ENCODE results near the gene MDGA2. TPM values are rescaled to one million over a fixed set of nuclear protein-coding genes. Genes with fewer than 3 reads are reported as not detected.

Gene MDGA2
- 0.43 and 1.3 TPM in 2 replicates for total RNA-seq (ENCODE audit: low replicate concordance)
- long read RNA-seq, result 0 reads

- peaks cover 94% of the 10 kb centered on the region for H3K27me3 Mint-ChIP-seq
- no peak within 1 kb of the TSS for H3K27ac Mint-ChIP-seq
Observed at GRCh38 chr14:47675466-47676314, at the start of gene MDGA2. Gene MDGA2, minus strand, starts transcription at chr14:47675605.

GRCh38 chr14:47722929-47723693, 47.7 kb upstream of the MDGA2 start:
- no peaks in the 10 kb centered on the region for H3K36me3 Mint-ChIP-seq
- H3K4me3 Mint-ChIP-seq, result no peak overlapping the region
- TF ChIP-seq CTCF (conservative IDR thresholded peaks at IDR 0.05), result no peak
- no peak overlapping the region for H3K27ac Mint-ChIP-seq
- H3K9me3 Mint-ChIP-seq, result no peaks in the 10 kb centered on the region
- no peaks in the 10 kb centered on the region for H3K4me1 Mint-ChIP-seq (ENCODE audit: unreplicated experiment)
- no peaks in the 10 kb centered on the region for H3K27me3 Mint-ChIP-seq
- no peak for DNase-seq (ENCODE audit: extremely low spot score, unreplicated experiment)

More at GRCh38 chr14:47675466-47676314, at the start of gene MDGA2:
- peak; percentile 76 for DNase-seq (ENCODE audit: extremely low spot score, unreplicated experiment)
- no peaks in the 10 kb centered on the region for H3K9me3 Mint-ChIP-seq
- no peaks in the 10 kb centered on the region for H3K36me3 Mint-ChIP-seq
- no peak for TF ChIP-seq CTCF (conservative IDR thresholded peaks at IDR 0.05)
- peaks cover 4% of the 10 kb centered on the region for H3K4me1 Mint-ChIP-seq (ENCODE audit: unreplicated experiment)
- peak within 1 kb of the TSS; percentile 87 for H3K4me3 Mint-ChIP-seq

GRCh38 chr14:47720281-47720680, 44.9 kb upstream of the MDGA2 start:
- no peak for DNase-seq (ENCODE audit: extremely low spot score, unreplicated experiment)
- Mint-ChIP-seq H3K9me3 (no peaks in the 10 kb centered on the region), H3K27ac (no peak overlapping the region), H3K4me3 (no peak overlapping the region), H3K36me3 (no peaks in the 10 kb centered on the region), H3K27me3 (no peaks in the 10 kb centered on the region), H3K4me1 (ENCODE audit: unreplicated experiment) (no peaks in the 10 kb centered on the region)
- no peak for TF ChIP-seq CTCF (conservative IDR thresholded peaks at IDR 0.05)

- H3K4me3 Mint-ChIP-seq, result no peak overlapping the region
- H3K27me3 Mint-ChIP-seq, result no peaks in the 10 kb centered on the region
- no peak for TF ChIP-seq CTCF (conservative IDR thresholded peaks at IDR 0.05)
- DNase-seq (ENCODE audit: extremely low spot score, unreplicated experiment), result no peak
- no peaks in the 10 kb centered on the region for H3K36me3 Mint-ChIP-seq
- H3K9me3 Mint-ChIP-seq, result no peaks in the 10 kb centered on the region
- H3K4me1 Mint-ChIP-seq (ENCODE audit: unreplicated experiment), result no peaks in the 10 kb centered on the region
- H3K27ac Mint-ChIP-seq, result no peak overlapping the region
Observed at GRCh38 chr14:47715330-47715729, 39.9 kb upstream of the MDGA2 start.

DNA sequence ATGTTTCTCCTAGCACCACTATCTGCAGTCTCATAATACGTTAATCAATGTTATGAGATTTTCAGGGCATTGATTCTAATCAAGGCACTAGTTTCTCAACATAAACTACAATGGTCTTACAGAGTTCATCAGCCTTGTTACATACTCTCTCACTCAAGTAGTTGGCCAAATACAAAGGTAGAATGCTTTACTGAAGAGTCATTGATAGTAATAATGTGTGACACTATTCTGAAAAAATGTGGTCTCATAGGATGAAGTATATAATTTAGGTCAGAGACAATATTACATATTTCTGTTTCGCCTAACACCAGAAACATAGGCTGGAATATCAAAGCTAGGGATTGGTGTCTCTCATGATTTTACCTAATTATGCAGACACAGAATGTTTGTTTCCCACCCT, 35.2 kb upstream of the MDGA2 start:
- DNase-seq (ENCODE audit: extremely low spot score, unreplicated experiment), result no peak
- no peak for TF ChIP-seq CTCF (conservative IDR thresholded peaks at IDR 0.05)
- no peaks in the 10 kb centered on the region for H3K9me3 Mint-ChIP-seq
- H3K4me1 Mint-ChIP-seq (ENCODE audit: unreplicated experiment), result no peaks in the 10 kb centered on the region
- no peak overlapping the region for H3K27ac Mint-ChIP-seq
- no peaks in the 10 kb centered on the region for H3K27me3 Mint-ChIP-seq
- H3K4me3 Mint-ChIP-seq, result no peak overlapping the region
- no peaks in the 10 kb centered on the region for H3K36me3 Mint-ChIP-seq
